GM21825 (cell line): ENCODE measurements around the gene KRI1.
"Not testable (repeated sequence)": the region's sequence is repeated elsewhere in the genome, so short reads cannot be mapped to it uniquely, and the experiment has no call there.

Source experiments
- ATAC-seq: cut with Tn5 transposase; IDR thresholded peaks from one replicate; pipeline ENCODE4 v1.9.1; 2021; ENCODE audit warnings: mild to moderate bottlenecking, moderate library complexity; ENCODE audit not compliant: unreplicated experiment

Gene KRI1

GRCh38 chr19:10575011-10575716 lies 9.4 kb upstream of the KRI1 start:
- ATAC-seq, result no peak

GRCh38 chr19:10574462-10574861 lies 8.7 kb upstream of the KRI1 start:
- no peak for ATAC-seq

GRCh38 chr19:10573793-10574192 lies 8.0 kb upstream of the KRI1 start:
- not testable (repeated sequence) for ATAC-seq

- peak; percentile 54 for ATAC-seq
These were observed 3.2 kb upstream of the KRI1 start, which contains the start of gene CDKN2D for GRCh38 chr19:10568826-10569651. TSS of gene CDKN2D (minus strand) at chr19:10568979. CDS start at chr19:10568653, 326 bp downstream.

- ATAC-seq, result peak; percentile 8
These were observed 2.4 kb upstream of the KRI1 start for GRCh38 chr19:10568062-10568825.

GRCh38 chr19:10567656-10568055 lies 1.8 kb upstream of the KRI1 start:
- ATAC-seq, result no peak

GRCh38 chr19:10566658-10567410 lies 1.0 kb upstream of the KRI1 start:
- ATAC-seq, result peak; percentile 20

GRCh38 chr19:10566408-10566657 lies 523 bp upstream of the KRI1 start:
- ATAC-seq, result no peak

GRCh38 chr19:10565028-10565566 lies 713 bp downstream of the KRI1 start:
- ATAC-seq, result no peak

GRCh38 chr19:10562609-10563008 lies 3.2 kb downstream of the KRI1 start:
- no peak for ATAC-seq

- no peak for ATAC-seq
These were observed 5.7 kb downstream of the KRI1 start for GRCh38 chr19:10560154-10560553.

GRCh38 chr19:10557603-10558197 lies 8.1 kb downstream of the KRI1 start:
- no peak for ATAC-seq

GRCh38 chr19:10555610-10555973 lies 10.2 kb downstream of the KRI1 start:
- no peak for ATAC-seq

GRCh38 chr19:10554760-10555609 lies 10.8 kb downstream of the KRI1 start:
- ATAC-seq, result no peak

GRCh38 chr19:10553943-10554381 lies 11.8 kb downstream of the KRI1 start:
- no peak for ATAC-seq

GRCh38 chr19:10553087-10553667 lies 12.6 kb downstream of the KRI1 start:
- no peak for ATAC-seq

GRCh38 chr19:10552510-10553053 lies 13.2 kb downstream of the KRI1 start:
- ATAC-seq, result no peak

- no peak for ATAC-seq
These were observed 14.0 kb downstream of the KRI1 start for GRCh38 chr19:10551698-10552301.
